Pons (tissue), 1 donor: ENCODE data around the gene CRAT.

Experiments
- DNase-seq: peaks from one replicate; pipeline ENCODE4 v3.0.0-alpha.2; 2016; ENCODE audit warnings: low spot score

The CRAT gene

GRCh38 chr9:129089246-129089645, 21.3 kb downstream of the CRAT start:
- no peak for DNase-seq

GRCh38 chr9:129084087-129084486, 26.5 kb downstream of the CRAT start:
- no peak for DNase-seq

- DNase-seq, result no peak
These were observed 29.1 kb downstream of the CRAT start for GRCh38 chr9:129081388-129081904.

GRCh38 chr9:129080601-129081387, 29.8 kb downstream of the CRAT start, which contains the start of gene DOLPP1:
Gene DOLPP1, plus strand, starts transcription at chr9:129081111. Its CDS starts 21 bp downstream, at chr9:129081132.
- peak; percentile 99 for DNase-seq

- DNase-seq, result no peak
These were observed 30.3 kb downstream of the CRAT start for GRCh38 chr9:129080298-129080600.

- DNase-seq, result no peak
These were observed 30.8 kb downstream of the CRAT start for GRCh38 chr9:129079829-129080228.

GRCh38 chr9:129078691-129079503, 31.7 kb downstream of the CRAT start:
- DNase-seq, result no peak

GRCh38 chr9:129077236-129077635, 33.4 kb downstream of the CRAT start:
- DNase-seq, result no peak

GRCh38 chr9:129076640-129077037, 34.0 kb downstream of the CRAT start:
- no peak for DNase-seq

- no peak for DNase-seq
These were observed 34.5 kb downstream of the CRAT start for GRCh38 chr9:129075996-129076639.

- no peak for DNase-seq
These were observed 36.5 kb downstream of the CRAT start for GRCh38 chr9:129074106-129074505.

- DNase-seq, result no peak
These were observed 37.2 kb downstream of the CRAT start for GRCh38 chr9:129073404-129073803.

- no peak for DNase-seq
These were observed 38.4 kb downstream of the CRAT start for GRCh38 chr9:129072171-129072570.

GRCh38 chr9:129071526-129072126, 39.0 kb downstream of the CRAT start:
- DNase-seq, result no peak

- DNase-seq, result no peak
These were observed 39.7 kb downstream of the CRAT start for GRCh38 chr9:129070696-129071525.

- no peak for DNase-seq
These were observed 40.5 kb downstream of the CRAT start for GRCh38 chr9:129069862-129070641.

GRCh38 chr9:129068990-129069861, 41.4 kb downstream of the CRAT start:
- peak; percentile 59 for DNase-seq

- DNase-seq, result no peak
These were observed 42.5 kb downstream of the CRAT start for GRCh38 chr9:129068110-129068509.

- DNase-seq, result no peak
These were observed 46.1 kb downstream of the CRAT start for GRCh38 chr9:129064499-129064908.
